H1 (cell line): ENCODE data around the gene NABP2. TPM values are rescaled to one million over a fixed set of nuclear protein-coding genes. Genes with fewer than 3 reads are reported as not detected.

Source experiments
- CBX8 ChIP-seq: fragments of 300-800, 300-1000 bp; sonication (generic); IDR thresholded peaks from 2 replicates; pipeline ENCODE4 v1.7.1; 2016; ENCODE audit warnings: low read depth, low read length, borderline replicate concordance
- EP300 ChIP-seq, 2 experiments: IDR thresholded peaks; 1 replicate in 1 of 2; 2 replicates in 1 of 2; pipeline ENCODE4 v1.6.1; 2011 to 2012; ENCODE audit warnings: low read depth in 2 of 2, low read length in 2 of 2, mild to moderate bottlenecking in 2 of 2, borderline replicate concordance in 1 of 2, inconsistent platforms in 1 of 2, moderate library complexity in 1 of 2
- KDM5A ChIP-seq: fragments of 200-600 bp; IDR thresholded peaks from 2 replicates; pipeline ENCODE4 v1.7.1; 2012; ENCODE audit warnings: mild to moderate bottlenecking, low read length, inconsistent platforms, mixed read lengths
- MAFK ChIP-seq: IDR thresholded peaks from 2 replicates; pipeline ENCODE4 v1.6.1; 2012; ENCODE audit warnings: low read depth, mild to moderate bottlenecking, improper control_type of control experiment, low read length
- RFX5 ChIP-seq: IDR thresholded peaks from 2 replicates; pipeline ENCODE4 v1.6.1; 2011; ENCODE audit warnings: low read depth, low read length, improper control_type of control experiment, borderline replicate concordance
- polyA plus RNA-seq, 7 experiments: library from polyadenylated mRNA; depleted of rRNA in 3 of 7; stranded (reverse) in 5 of 7; unstranded in 2 of 7; fragments of >200 nt in 5 of 7; fragments of 200-250 nt in 2 of 7; gene quantifications; 1 replicate in 5 of 7; 2 replicates in 1 of 7; 4 replicates in 1 of 7; pipeline versions ENCODE4 v1.2.1 to v1.2.3, GENCODE V29; 2011 to 2013; ENCODE audit warnings: missing spikeins in 2 of 7, mixed read lengths in 2 of 7
- total RNA-seq: library from RNA; stranded (reverse); fragmentation: NEBNext Ultra II Directional; extraction: Animal tissue kit (Norgen Biotek cat#: 25700); gene quantifications from 2 replicates; pipeline ENCODE4 v1.2.1, GENCODE V29; 2021

Gene NABP2
- total and polyA plus RNA-seq, 2 of the 8 experiments (the other 6 are each of a cell fraction or from before 2014, with no cell fraction given): 58.1 to 67.5 TPM

DNA sequence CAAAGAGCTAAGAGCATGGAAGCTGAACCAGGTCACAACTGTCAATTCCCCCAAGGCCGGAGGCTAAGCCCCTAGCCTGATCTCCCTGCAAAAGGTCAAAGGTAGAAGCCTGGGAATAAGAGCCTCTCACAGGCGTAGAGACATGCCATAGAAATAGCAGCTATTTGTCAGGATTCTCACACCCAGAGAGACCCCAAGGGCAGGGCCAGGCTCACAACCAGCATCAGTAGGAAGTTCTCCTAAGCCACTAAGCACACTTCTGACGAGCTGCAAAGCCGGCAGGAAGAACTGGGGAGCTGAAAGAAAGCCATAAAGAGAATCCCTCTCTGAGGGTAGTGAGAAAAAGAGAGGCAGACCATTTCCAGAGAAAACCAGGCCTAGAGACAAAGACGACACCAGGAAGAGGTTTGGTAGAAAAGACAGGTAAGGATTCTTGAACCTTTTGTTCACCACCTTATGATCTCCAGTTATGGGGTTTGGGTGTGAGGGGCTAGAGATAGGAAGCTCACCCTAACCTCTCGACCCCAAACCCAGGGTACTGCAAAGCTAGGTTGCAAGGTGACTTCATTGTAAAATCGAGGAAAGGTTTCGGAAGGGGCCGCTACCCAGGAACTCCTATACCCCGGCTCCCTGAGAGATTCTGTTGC is 35.9 kb upstream of the NABP2 start (continued):
- TF ChIP-seq RFX5 (no peak), MAFK (no peak), EP300 (IDR thresholded peaks at IDR 0.05; ENCODE audit: borderline replicate concordance in 1 of 2, low read depth in 2 of 2, low read length in 2 of 2) (no peak), CBX8 (no peak), KDM5A (no peak)
- TF ChIP-seq, all 59 proteins: peak for 0
